GM12878 (cell line): ENCODE data around the gene MYL6B. TPM values are rescaled to one million over a fixed set of nuclear protein-coding genes. Genes with fewer than 3 reads are reported as not detected.

Source experiments
- BMI1 ChIP-seq: fragments of 450-650 bp; IDR thresholded peaks from 2 replicates; pipeline ENCODE4 v1.6.1; 2016; ENCODE audit warnings: mild to moderate bottlenecking, moderate library complexity, borderline replicate concordance
- EED ChIP-seq: sonication (generic); IDR thresholded peaks from 2 replicates; pipeline ENCODE4 v1.6.1; 2016; ENCODE audit warnings: antibody characterized with exemption, low read depth
- EP300 ChIP-seq, 2 experiments: fragments of 150-350 bp in 1 of 2; IDR thresholded peaks; 2 replicates each; pipeline ENCODE4 v1.6.1; 2011 to 2012; ENCODE audit warnings: low read depth in 2 of 2, low read length in 2 of 2, borderline replicate concordance in 1 of 2, improper control_type of control experiment in 1 of 2, inconsistent platforms in 1 of 2; ENCODE audit not compliant: control insufficient read depth in 1 of 2
- GATAD2B ChIP-seq: fragments of 450-650 bp; conservative IDR thresholded peaks from 2 replicates; pipeline ENCODE4 v1.6.1; 2017; ENCODE audit warnings: low read depth, mild to moderate bottlenecking, moderate library complexity
- MXI1 ChIP-seq: fragments of 150-350 bp; IDR thresholded peaks from 2 replicates; pipeline ENCODE4 v1.6.1; 2011; ENCODE audit warnings: low read depth, mild to moderate bottlenecking, inconsistent platforms, low read length, improper control_type of control experiment
- PAX8 ChIP-seq: fragments of 450-650 bp; IDR thresholded peaks from 2 replicates; pipeline ENCODE4 v1.6.1; 2017; ENCODE audit warnings: mild to moderate bottlenecking, moderate library complexity
- PML ChIP-seq: IDR thresholded peaks from 2 replicates; pipeline ENCODE4 v1.6.1; 2012; ENCODE audit warnings: low read length, inconsistent platforms
- RFX5 ChIP-seq: IDR thresholded peaks from 2 replicates; pipeline ENCODE4 v1.6.1; 2011; ENCODE audit warnings: low read depth, low read length, improper control_type of control experiment
- SMAD5 ChIP-seq: IDR thresholded peaks from 2 replicates; pipeline ENCODE4 v1.6.1; 2016; ENCODE audit warnings: antibody characterized with exemption, low read depth
- SMARCA5 ChIP-seq: fragments of 450-650 bp; IDR thresholded peaks from 2 replicates; pipeline ENCODE4 v1.6.1; 2017; ENCODE audit warnings: mild to moderate bottlenecking
- SP1 ChIP-seq: IDR thresholded peaks from one replicate; pipeline ENCODE4 v1.6.1; 2011; ENCODE audit warnings: low read depth, low read length
- SUZ12 ChIP-seq: fragments of 200-600 bp; sonication (generic); IDR thresholded peaks from one replicate; pipeline ENCODE4 v1.6.1; 2018; ENCODE audit warnings: antibody characterized with exemption, mild to moderate bottlenecking; ENCODE audit not compliant: unreplicated experiment
- TBL1XR1 ChIP-seq: IDR thresholded peaks from 2 replicates; pipeline ENCODE4 v1.6.1; 2012; ENCODE audit warnings: low read depth, low read length, improper control_type of control experiment
- ZBTB40 ChIP-seq: fragments of 450-650 bp; IDR thresholded peaks from 2 replicates; pipeline ENCODE4 v1.6.1; 2016; ENCODE audit warnings: mild to moderate bottlenecking, moderate library complexity, borderline replicate concordance
- polyA plus RNA-seq, 11 experiments: library from polyadenylated mRNA; depleted of rRNA in 4 of 11; unstranded in 6 of 11; stranded (reverse) in 5 of 11; fragments of >200 nt; fragmentation: Nextera tagmentation in 4 of 11; fragmentation: Illumina TruSeq in 1 of 11; extraction: Ambion mirVana in 4 of 11; extraction: Trizol in 1 of 11; gene quantifications; 1 replicate in 1 of 11; 2 replicates in 10 of 11; pipeline versions ENCODE4 v1.2.1 to v1.2.3, GENCODE V29; 2011 to 2016; ENCODE audit warnings: inconsistent platforms in 2 of 11, missing spikeins in 2 of 11, low read depth in 1 of 11
- total RNA-seq, 4 experiments: library from RNA; depleted of rRNA in 3 of 4; stranded (reverse); fragments of >200 nt in 3 of 4; fragmentation: Illumina TruSeq in 1 of 4; extraction: Trizol in 1 of 4; gene quantifications; 2 replicates each; pipeline versions ENCODE4 v1.2.1 to v1.2.3, GENCODE V29; 2013 to 2021
- TF ChIP-seq, protein P1 (sequence below): fragments of 450-650 bp; IDR thresholded peaks from 2 replicates; pipeline ENCODE4 v1.6.1; 2017; ENCODE audit warnings: mild to moderate bottlenecking, low read depth, inconsistent platforms; ENCODE audit not compliant: poor library complexity, severe bottlenecking
- TF ChIP-seq, protein P2 (sequence below): IDR thresholded peaks from 2 replicates; pipeline ENCODE4 v1.6.1; 2012; ENCODE audit warnings: low read depth, low read length, improper control_type of control experiment
- TF ChIP-seq, protein P3 (sequence below): fragments of 450-650 bp; conservative IDR thresholded peaks from 2 replicates; pipeline ENCODE4 v1.6.1; 2017; ENCODE audit warnings: mild to moderate bottlenecking, moderate library complexity

The MYL6B gene
- total and polyA plus RNA-seq, 10 of the 15 experiments (the other 5 are each of a cell fraction or from before 2014, with no cell fraction given) = 75.5 to 153 (median 114) TPM

- TF ChIP-seq ZBTB40 (peak; percentile 85), TBL1XR1 (no peak), EED (0 out of 2 replicates have a peak, but pooled peaks have one; percentile 8), SUZ12 (no peak), EP300 (IDR thresholded peaks at IDR 0.05; ENCODE audit: borderline replicate concordance in 1 of 2, control insufficient read depth in 1 of 2, low read depth in 2 of 2, low read length in 2 of 2) (no peak), MXI1 (no peak; the same call in 1 of the 2 replicates), SP1 (peak; percentile 64), PML (0 out of 2 replicates have a peak, but pooled peaks have one; percentile 60), GATAD2B (peak; percentile 42; the same call in 1 of the 2 replicates), BMI1 (no peak), PAX8 (0 out of 2 replicates have a peak, but pooled peaks have one; percentile 58), RFX5 (no peak), SMAD5 (peak; percentile 11; the same call in 1 of the 2 replicates), SMARCA5 (peak; percentile 6; the same call in 1 of the 2 replicates)
- TF ChIP-seq, protein P1, sequence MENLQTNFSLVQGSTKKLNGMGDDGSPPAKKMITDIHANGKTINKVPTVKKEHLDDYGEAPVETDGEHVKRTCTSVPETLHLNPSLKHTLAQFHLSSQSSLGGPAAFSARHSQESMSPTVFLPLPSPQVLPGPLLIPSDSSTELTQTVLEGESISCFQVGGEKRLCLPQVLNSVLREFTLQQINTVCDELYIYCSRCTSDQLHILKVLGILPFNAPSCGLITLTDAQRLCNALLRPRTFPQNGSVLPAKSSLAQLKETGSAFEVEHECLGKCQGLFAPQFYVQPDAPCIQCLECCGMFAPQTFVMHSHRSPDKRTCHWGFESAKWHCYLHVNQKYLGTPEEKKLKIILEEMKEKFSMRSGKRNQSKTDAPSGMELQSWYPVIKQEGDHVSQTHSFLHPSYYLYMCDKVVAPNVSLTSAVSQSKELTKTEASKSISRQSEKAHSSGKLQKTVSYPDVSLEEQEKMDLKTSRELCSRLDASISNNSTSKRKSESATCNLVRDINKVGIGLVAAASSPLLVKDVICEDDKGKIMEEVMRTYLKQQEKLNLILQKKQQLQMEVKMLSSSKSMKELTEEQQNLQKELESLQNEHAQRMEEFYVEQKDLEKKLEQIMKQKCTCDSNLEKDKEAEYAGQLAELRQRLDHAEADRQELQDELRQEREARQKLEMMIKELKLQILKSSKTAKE = peak; percentile 30
- TF ChIP-seq, protein P2, sequence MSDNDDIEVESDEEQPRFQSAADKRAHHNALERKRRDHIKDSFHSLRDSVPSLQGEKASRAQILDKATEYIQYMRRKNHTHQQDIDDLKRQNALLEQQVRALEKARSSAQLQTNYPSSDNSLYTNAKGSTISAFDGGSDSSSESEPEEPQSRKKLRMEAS = 0 out of 2 replicates have a peak, but pooled peaks have one; percentile 37
- TF ChIP-seq, protein P3, sequence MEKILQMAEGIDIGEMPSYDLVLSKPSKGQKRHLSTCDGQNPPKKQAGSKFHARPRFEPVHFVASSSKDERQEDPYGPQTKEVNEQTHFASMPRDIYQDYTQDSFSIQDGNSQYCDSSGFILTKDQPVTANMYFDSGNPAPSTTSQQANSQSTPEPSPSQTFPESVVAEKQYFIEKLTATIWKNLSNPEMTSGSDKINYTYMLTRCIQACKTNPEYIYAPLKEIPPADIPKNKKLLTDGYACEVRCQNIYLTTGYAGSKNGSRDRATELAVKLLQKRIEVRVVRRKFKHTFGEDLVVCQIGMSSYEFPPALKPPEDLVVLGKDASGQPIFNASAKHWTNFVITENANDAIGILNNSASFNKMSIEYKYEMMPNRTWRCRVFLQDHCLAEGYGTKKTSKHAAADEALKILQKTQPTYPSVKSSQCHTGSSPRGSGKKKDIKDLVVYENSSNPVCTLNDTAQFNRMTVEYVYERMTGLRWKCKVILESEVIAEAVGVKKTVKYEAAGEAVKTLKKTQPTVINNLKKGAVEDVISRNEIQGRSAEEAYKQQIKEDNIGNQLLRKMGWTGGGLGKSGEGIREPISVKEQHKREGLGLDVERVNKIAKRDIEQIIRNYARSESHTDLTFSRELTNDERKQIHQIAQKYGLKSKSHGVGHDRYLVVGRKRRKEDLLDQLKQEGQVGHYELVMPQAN = peak; percentile 42
Observed at GRCh38 chr12:56152132-56152755, at the start of gene MYL6B (continued).
